Glomerular visceral epithelial cell (primary cell): ENCODE measurements around the gene XPO4.
"Not testable (repeated sequence)": the region's sequence is repeated elsewhere in the genome, so short reads cannot be mapped to it uniquely, and the experiment has no call there.

Source experiments
- DNase-seq: peaks from one replicate; pipeline ENCODE4 v3.0.0-alpha.2; 2016; ENCODE audit errors: extremely low spot score

The XPO4 gene

GRCh38 chr13:20787180-20787579, 115.4 kb downstream of the XPO4 start:
- DNase-seq, result no peak

- DNase-seq, result no peak
Observed at GRCh38 chr13:20782116-20782708, 120.3 kb downstream of the XPO4 start.

- no peak for DNase-seq
Observed at GRCh38 chr13:20780317-20780716, 122.2 kb downstream of the XPO4 start.

GRCh38 chr13:20779405-20779804, 123.1 kb downstream of the XPO4 start:
- no peak for DNase-seq

GRCh38 chr13:20778311-20778710, 124.2 kb downstream of the XPO4 start:
- no peak for DNase-seq

- no peak for DNase-seq
Observed at GRCh38 chr13:20776751-20777150, 125.8 kb downstream of the XPO4 start.

- DNase-seq, result no peak
Observed at GRCh38 chr13:20775961-20776360, 126.6 kb downstream of the XPO4 start.

GRCh38 chr13:20774746-20775145, 127.8 kb downstream of the XPO4 start:
- DNase-seq, result no peak

- peak; percentile 94 for DNase-seq
Observed at GRCh38 chr13:20773194-20774080, 129.1 kb downstream of the XPO4 start, which contains the start of gene EEF1AKMT1. Gene EEF1AKMT1, minus strand, starts transcription at chr13:20773961. Its CDS starts 16,363 bp downstream, at chr13:20757598.

GRCh38 chr13:20772401-20773131, 130.0 kb downstream of the XPO4 start:
- DNase-seq, result no peak

GRCh38 chr13:20769834-20770233, 132.7 kb downstream of the XPO4 start:
- DNase-seq, result no peak

- no peak for DNase-seq
Observed at GRCh38 chr13:20769091-20769490, 133.5 kb downstream of the XPO4 start.

- DNase-seq, result no peak
Observed at GRCh38 chr13:20767309-20767943, 135.1 kb downstream of the XPO4 start.

- no peak for DNase-seq
Observed at GRCh38 chr13:20760872-20761271, 141.7 kb downstream of the XPO4 start.

- no peak for DNase-seq
Observed at GRCh38 chr13:20754009-20754408, 148.5 kb downstream of the XPO4 start.

GRCh38 chr13:20749377-20749776, 153.2 kb downstream of the XPO4 start:
- no peak for DNase-seq

GRCh38 chr13:20743830-20744404, 158.6 kb downstream of the XPO4 start:
- not testable (repeated sequence) for DNase-seq

- no peak for DNase-seq
Observed at GRCh38 chr13:20740021-20740420, 162.5 kb downstream of the XPO4 start.

- no peak for DNase-seq
Observed at GRCh38 chr13:20738616-20739015, 163.9 kb downstream of the XPO4 start.

- DNase-seq, result no peak
Observed at GRCh38 chr13:20729633-20730585, 172.6 kb downstream of the XPO4 start.
